Measurements from ENCODE around the gene SCD5. TPM values are rescaled to one million over a fixed set of nuclear protein-coding genes. Genes with fewer than 3 reads are reported as not detected.

Gene SCD5
- total RNA-seq, 4 donors from 2014 or later = 6.2 to 9.2 (median 7.1) TPM

GRCh38 chr4:82758701-82759685, 39.6 kb downstream of the SCD5 start:
- TF ChIP-seq, protein P1, sequence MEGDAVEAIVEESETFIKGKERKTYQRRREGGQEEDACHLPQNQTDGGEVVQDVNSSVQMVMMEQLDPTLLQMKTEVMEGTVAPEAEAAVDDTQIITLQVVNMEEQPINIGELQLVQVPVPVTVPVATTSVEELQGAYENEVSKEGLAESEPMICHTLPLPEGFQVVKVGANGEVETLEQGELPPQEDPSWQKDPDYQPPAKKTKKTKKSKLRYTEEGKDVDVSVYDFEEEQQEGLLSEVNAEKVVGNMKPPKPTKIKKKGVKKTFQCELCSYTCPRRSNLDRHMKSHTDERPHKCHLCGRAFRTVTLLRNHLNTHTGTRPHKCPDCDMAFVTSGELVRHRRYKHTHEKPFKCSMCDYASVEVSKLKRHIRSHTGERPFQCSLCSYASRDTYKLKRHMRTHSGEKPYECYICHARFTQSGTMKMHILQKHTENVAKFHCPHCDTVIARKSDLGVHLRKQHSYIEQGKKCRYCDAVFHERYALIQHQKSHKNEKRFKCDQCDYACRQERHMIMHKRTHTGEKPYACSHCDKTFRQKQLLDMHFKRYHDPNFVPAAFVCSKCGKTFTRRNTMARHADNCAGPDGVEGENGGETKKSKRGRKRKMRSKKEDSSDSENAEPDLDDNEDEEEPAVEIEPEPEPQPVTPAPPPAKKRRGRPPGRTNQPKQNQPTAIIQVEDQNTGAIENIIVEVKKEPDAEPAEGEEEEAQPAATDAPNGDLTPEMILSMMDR (IDR thresholded peaks at IDR 0.05; ENCODE audit: low read depth) = no peak

- TF ChIP-seq, protein P1 (IDR thresholded peaks at IDR 0.05; ENCODE audit: low read depth) = no peak
Observed at GRCh38 chr4:82756061-82756460, 42.5 kb downstream of the SCD5 start.

- TF ChIP-seq, protein P1 (IDR thresholded peaks at IDR 0.05; ENCODE audit: low read depth) = no peak
Observed at GRCh38 chr4:82755650-82756049, 42.9 kb downstream of the SCD5 start.

GRCh38 chr4:82754513-82755165, 44.0 kb downstream of the SCD5 start:
- TF ChIP-seq, protein P1 (IDR thresholded peaks at IDR 0.05; ENCODE audit: low read depth) = no peak

GRCh38 chr4:82753725-82754410, 44.7 kb downstream of the SCD5 start:
- TF ChIP-seq, protein P1 (IDR thresholded peaks at IDR 0.05; ENCODE audit: low read depth) = no peak

DNA sequence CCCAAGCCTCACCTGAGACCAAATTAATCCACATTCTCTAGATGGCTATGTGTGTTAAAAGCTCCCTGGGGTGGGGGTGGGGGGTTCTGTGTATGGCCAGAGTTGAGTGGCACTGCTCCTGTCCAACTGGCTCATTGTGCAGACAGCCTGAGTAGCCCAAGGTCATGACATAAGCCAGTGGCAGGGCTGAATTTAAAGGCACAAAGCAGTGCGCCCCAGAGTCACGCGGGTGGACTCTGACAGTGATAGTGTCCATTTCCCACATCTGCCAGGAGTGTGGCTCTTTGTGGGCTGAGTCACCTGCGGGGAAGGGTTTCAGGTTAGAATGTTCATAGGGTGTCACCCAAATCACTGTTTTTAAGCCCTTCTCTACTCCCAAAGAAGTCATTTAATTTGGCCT, 45.4 kb downstream of the SCD5 start:
- TF ChIP-seq, protein P1 (IDR thresholded peaks at IDR 0.05; ENCODE audit: low read depth) = no peak

Data from subcutaneous adipose tissue (tissue), 4 donors.